ENCODE data around the gene OPRL1.

OPRL1 gene

DNA sequence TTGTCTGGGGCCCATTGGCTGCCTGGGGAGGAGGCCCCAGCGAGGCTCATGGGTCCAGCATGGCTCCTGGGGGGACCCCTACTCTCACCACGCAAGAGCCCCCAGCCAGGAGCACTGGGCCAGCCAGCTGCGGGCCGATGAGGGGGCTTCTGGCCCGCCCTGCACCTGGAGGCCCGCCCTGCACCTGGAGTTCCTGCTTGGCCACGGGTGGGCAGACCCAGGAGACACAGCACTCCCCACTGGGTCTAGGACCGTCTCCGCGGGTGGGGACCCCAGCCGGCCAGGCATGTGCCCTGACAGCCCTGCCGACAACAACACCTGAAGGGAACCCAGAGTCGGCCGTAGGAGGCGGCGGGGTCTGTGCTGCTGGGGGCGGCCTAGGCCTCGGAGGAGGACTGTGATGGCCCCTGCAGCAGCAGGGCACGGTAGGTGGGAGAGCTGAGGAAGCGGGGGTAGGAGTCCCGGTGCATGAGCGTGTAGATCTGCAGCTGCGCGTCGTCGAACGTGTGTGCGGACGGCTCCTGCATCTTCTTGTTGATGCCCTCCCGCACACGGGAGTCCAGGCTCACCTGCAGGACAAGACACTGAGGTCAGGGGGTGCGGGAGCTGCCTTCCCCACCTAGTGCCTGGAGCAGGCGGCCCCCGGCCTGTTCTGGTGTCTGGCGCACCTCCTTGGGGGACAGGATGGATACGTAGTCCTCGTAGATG lies 6.3 kb upstream of the OPRL1 start:
- no peak overlapping the region for H3K4me3 ChIP-seq (ENCODE audit: insufficient read depth, low read length, poor library complexity, severe bottlenecking)
- no peaks in the 10 kb centered on the region for H3K9me2 ChIP-seq (replicated peaks; ENCODE audit: insufficient read depth, low read length)
- no peaks in the 10 kb centered on the region for H3K9me3 ChIP-seq (ENCODE audit: insufficient read depth, low read length)
- TF ChIP-seq EZH2phosphoT487 (conservative IDR thresholded peaks at IDR 0.05; ENCODE audit: low read length), result no peak
- TF ChIP-seq CTCF (IDR thresholded peaks at IDR 0.05; ENCODE audit: insufficient read depth, low read length, poor library complexity, severe bottlenecking), result no peak
- no peaks in the 10 kb centered on the region for H3K36me3 ChIP-seq (ENCODE audit: low read length)
- H3K9ac ChIP-seq (ENCODE audit: low read length), result no peak overlapping the region
- no peaks in the 10 kb centered on the region for H3K79me2 ChIP-seq (ENCODE audit: insufficient read depth, low read length)
- H3K4me2 ChIP-seq (ENCODE audit: low read depth, low read length, poor library complexity, severe bottlenecking), result no peak overlapping the region
- H3K27ac ChIP-seq (ENCODE audit: low read depth, low read length), result no peak overlapping the region
- no peaks in the 10 kb centered on the region for H3K27me3 ChIP-seq (ENCODE audit: low read length)
- no peak overlapping the region for H2AFZ ChIP-seq (ENCODE audit: low read depth, low read length, severe bottlenecking)
- H3F3A ChIP-seq (ENCODE audit: insufficient read depth), result peaks cover 14% of the 10 kb centered on the region
- no peaks in the 10 kb centered on the region for H4K20me1 ChIP-seq (ENCODE audit: low read depth, low read length)

GRCh38 chr20:64074184-64074789 lies 5.6 kb upstream of the OPRL1 start:
- Histone ChIP-seq H2AFZ (ENCODE audit: low read depth, low read length, severe bottlenecking) (no peak overlapping the region), H3K4me2 (ENCODE audit: low read depth, low read length, poor library complexity, severe bottlenecking) (no peak overlapping the region), H3K27me3 (ENCODE audit: low read length) (no peaks in the 10 kb centered on the region), H3F3A (ENCODE audit: insufficient read depth) (peaks cover 18% of the 10 kb centered on the region), H3K9ac (ENCODE audit: low read length) (no peak overlapping the region), H3K27ac (ENCODE audit: low read depth, low read length) (no peak overlapping the region), H3K79me2 (ENCODE audit: insufficient read depth, low read length) (no peaks in the 10 kb centered on the region), H3K9me3 (ENCODE audit: insufficient read depth, low read length) (no peaks in the 10 kb centered on the region), H4K20me1 (ENCODE audit: low read depth, low read length) (no peaks in the 10 kb centered on the region), H3K9me2 (replicated peaks; ENCODE audit: insufficient read depth, low read length) (no peaks in the 10 kb centered on the region), H3K4me3 (ENCODE audit: insufficient read depth, low read length, poor library complexity, severe bottlenecking) (no peak overlapping the region), H3K36me3 (ENCODE audit: low read length) (no peaks in the 10 kb centered on the region)
- TF ChIP-seq EZH2phosphoT487 (conservative IDR thresholded peaks at IDR 0.05; ENCODE audit: low read length), result no peak
- TF ChIP-seq CTCF (IDR thresholded peaks at IDR 0.05; ENCODE audit: insufficient read depth, low read length, poor library complexity, severe bottlenecking), result no peak

DNA sequence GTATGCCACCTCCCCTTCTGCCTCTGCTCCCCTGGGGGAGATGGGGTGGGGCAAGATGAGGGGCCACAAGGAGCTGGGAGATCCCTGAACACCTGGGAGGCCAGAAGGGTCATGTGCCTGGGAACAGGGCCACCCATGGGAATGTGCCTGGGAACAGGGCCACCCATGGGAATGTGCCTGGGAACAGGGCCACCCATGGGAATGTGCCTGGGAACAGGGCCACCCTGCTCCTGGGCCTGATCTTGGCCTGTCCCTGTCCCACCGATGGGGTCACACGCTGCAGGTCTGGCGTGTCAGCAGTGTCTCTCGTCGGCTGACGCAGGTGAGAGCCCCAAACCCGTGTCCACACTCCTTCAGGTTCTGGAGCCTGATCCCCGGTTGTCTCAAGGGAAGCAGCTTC lies 4.9 kb upstream of the OPRL1 start:
- Histone ChIP-seq H3K79me2 (ENCODE audit: insufficient read depth, low read length) (no peaks in the 10 kb centered on the region), H3K36me3 (ENCODE audit: low read length) (no peaks in the 10 kb centered on the region), H3K4me3 (ENCODE audit: insufficient read depth, low read length, poor library complexity, severe bottlenecking) (no peak overlapping the region)

More for the DNA sequence above, 4.9 kb upstream of the OPRL1 start:
- Histone ChIP-seq H3K9me3 (ENCODE audit: insufficient read depth, low read length) (no peaks in the 10 kb centered on the region), H4K20me1 (ENCODE audit: low read depth, low read length) (no peaks in the 10 kb centered on the region), H3K9me2 (replicated peaks; ENCODE audit: insufficient read depth, low read length) (no peaks in the 10 kb centered on the region), H3F3A (ENCODE audit: insufficient read depth) (peaks cover 21% of the 10 kb centered on the region), H3K9ac (ENCODE audit: low read length) (no peak overlapping the region), H3K4me2 (ENCODE audit: low read depth, low read length, poor library complexity, severe bottlenecking) (no peak overlapping the region), H2AFZ (ENCODE audit: low read depth, low read length, severe bottlenecking) (no peak overlapping the region), H3K27ac (ENCODE audit: low read depth, low read length) (no peak overlapping the region), H3K27me3 (ENCODE audit: low read length) (no peaks in the 10 kb centered on the region)
- no peak for TF ChIP-seq EZH2phosphoT487 (conservative IDR thresholded peaks at IDR 0.05; ENCODE audit: low read length)
- no peak for TF ChIP-seq CTCF (IDR thresholded peaks at IDR 0.05; ENCODE audit: insufficient read depth, low read length, poor library complexity, severe bottlenecking)
